Airway epithelial cell (primary cell): ENCODE data around the gene RHBDD2. TPM values are rescaled to one million over a fixed set of nuclear protein-coding genes. Genes with fewer than 3 reads are reported as not detected.

Source experiments
- total RNA-seq: library from RNA; depleted of rRNA; stranded (reverse); fragments of >200 nt; gene quantifications from 2 replicates; pipeline ENCODE4 v1.2.3, GENCODE V29; 2015

Gene RHBDD2
- total RNA-seq: 43.1 and 49.9 TPM in 2 replicates

GRCh38 chr7:75878769-75879611 is at the start of gene RHBDD2:
Gene RHBDD2 (plus strand): TSS chr7:75879034. CDS start chr7:75879083, 49 bp downstream.

GRCh38 chr7:75914655-75915415 is 36.0 kb downstream of the RHBDD2 start, which contains the start of gene POR:
Gene POR (plus strand): TSS chr7:75915155. CDS start chr7:75954002, 38,847 bp downstream.

Other genes with a start within 250 kb of the RHBDD2 start
- 4.0 and 6.5 TPM in 2 replicates for gene HIP1, start 140.1 kb upstream of the RHBDD2 start, total RNA-seq
- not detected in 2 replicates for gene CCL26, start 106.8 kb upstream of the RHBDD2 start, total RNA-seq
- gene CCL24, start 65.2 kb upstream of the RHBDD2 start, total RNA-seq: not detected in 2 replicates
- gene POR, start 36.1 kb downstream of the RHBDD2 start, total RNA-seq: 94.5 and 110 TPM in 2 replicates
- 18.0 and 19.5 TPM in 2 replicates for gene TMEM120A, start 115.6 kb downstream of the RHBDD2 start, total RNA-seq
- gene STYXL1, start 169.0 kb downstream of the RHBDD2 start, total RNA-seq: 64.3 and 73.5 TPM in 2 replicates
- 173 and 222 TPM in 2 replicates for gene MDH2, start 169.1 kb downstream of the RHBDD2 start, total RNA-seq